Spleen (tissue), 11 donors: Measurements from ENCODE around the gene PACRG. TPM values are rescaled to one million over a fixed set of nuclear protein-coding genes. Genes with fewer than 3 reads are reported as not detected.

ENCODE experiments used
- DNase-seq: peaks from one replicate; pipeline ENCODE4 v3.0.0-alpha.2; 2020
- H3K27ac ChIP-seq, 8 donors: fragments of 200-600 bp; sonication (generic) in 7 of 8; 1 replicate in 4 of 8; 2 replicates in 4 of 8; pipeline versions ENCODE4 v1.5.0 to v1.8.0; 2016 to 2021; ENCODE audit warnings: inconsistent platforms in 4 of 8, mild to moderate bottlenecking in 4 of 8, moderate library complexity in 1 of 8
- H3K27me3 ChIP-seq, 7 donors: fragments of 200-600 bp; sonication (generic) in 6 of 7; replicated peaks in 1 of 7; 1 replicate in 4 of 7; 2 replicates in 3 of 7; pipeline versions ENCODE4 v1.5.0 to v1.8.0; 2016 to 2021; ENCODE audit warnings: inconsistent platforms in 3 of 7, mild to moderate bottlenecking in 1 of 7
- H3K36me3 ChIP-seq, 6 donors: fragments of 200-600 bp; sonication (generic) in 5 of 6; 1 replicate in 4 of 6; 2 replicates in 2 of 6; pipeline versions ENCODE4 v1.5.0 to v1.8.0; 2016 to 2021; ENCODE audit warnings: inconsistent platforms in 2 of 6
- H3K4me1 ChIP-seq, 6 donors: fragments of 200-600 bp; sonication (generic) in 5 of 6; 1 replicate in 3 of 6; 2 replicates in 3 of 6; pipeline versions ENCODE4 v1.5.0 to v1.8.0; 2016 to 2021; ENCODE audit warnings: inconsistent platforms in 3 of 6
- H3K4me3 ChIP-seq, 8 donors: fragments of 200-600 bp; sonication (generic) in 7 of 8; 1 replicate in 4 of 8; 2 replicates in 4 of 8; pipeline versions ENCODE4 v1.5.0 to v1.8.0; 2016 to 2021; ENCODE audit warnings: inconsistent platforms in 4 of 8, mild to moderate bottlenecking in 4 of 8, moderate library complexity in 2 of 8
- H3K9me3 ChIP-seq, 8 donors: fragments of 200-600 bp; sonication (generic) in 7 of 8; 1 replicate in 4 of 8; 2 replicates in 4 of 8; pipeline versions ENCODE4 v1.5.0 to v1.8.0; 2016 to 2021; ENCODE audit warnings: inconsistent platforms in 4 of 8
- POLR2A ChIP-seq, 3 donors: fragments of 450-650 bp; IDR thresholded peaks; one replicate each; pipeline ENCODE4 v1.5.1; 2017; ENCODE audit warnings: antibody characterized with exemption in 3 of 3, mild to moderate bottlenecking in 1 of 3
- POLR2AphosphoS5 ChIP-seq, 3 donors: sonication (generic); formaldehyde crosslinking; IDR thresholded peaks; one replicate each; pipeline ENCODE4 v1.5.1; 2017; ENCODE audit warnings: antibody characterized with exemption in 3 of 3
- WGBS, 5 donors: extraction: QIAGEN DNeasy Blood & Tissue Kit in 3 of 5; methylation state at CpG; one replicate each; pipeline versions ENCODE4 v1.1.5 to v1.1.7; 2013 to 2018; 5-methylcytosine and 5-hydroxymethylcytosine counted together
- intact Hi-C: fragments of 100-400 bp; cut with DNase I; formaldehyde crosslinking; loops from one replicate; pipeline ENCODE4 v1.15.0; 2023; ENCODE audit warnings: low total_unique reads
- polyA plus RNA-seq, 3 donors: library from polyadenylated mRNA; stranded (reverse); fragments of 200-250 nt; gene quantifications; one replicate each; pipeline ENCODE4 v1.2.1, GENCODE V29; 2013
- total RNA-seq, 7 donors: library from RNA; depleted of rRNA in 3 of 7; stranded (reverse); fragments of >200 nt in 3 of 7; fragmentation: NEBNext Ultra II Directional in 4 of 7; extraction: Animal tissue kit (Norgen Biotek cat#: 25700) in 4 of 7; gene quantifications; one replicate each; pipeline versions ENCODE4 v1.1.0 to v1.2.1, GENCODE V29; 2016 to 2021
- TF ChIP-seq, protein P1 (sequence below), 11 experiments: fragments of 200-600 bp in 7 of 11; fragments of 450-650 bp in 4 of 11; sonication (generic) in 4 of 11; IDR thresholded peaks in 8 of 11; conservative IDR thresholded peaks in 3 of 11; 1 replicate in 7 of 11; 2 replicates in 4 of 11; pipeline versions ENCODE4 v1.4.0 to v1.8.0; 2016 to 2021; ENCODE audit warnings: antibody characterized with exemption in 11 of 11, inconsistent platforms in 4 of 11, mild to moderate bottlenecking in 1 of 11
- donor health status: healthy with polysubstance abuse.
- donor health status: DM: no; HTN: no; CAD: no; lungs with moderate emphysema.
- donor health status: DM: no; HTN: no; CAD: no.
- donor health status: Bipolar disorder and iron deficiency.
- donor health status: healthy.
- donor health status: DM: no; HTN: no; CAD: no.
- donor health status: DM: yes; HTN: yes; CAD: no.

Gene PACRG
- total and polyA plus RNA-seq, 10 donors = 0.32 to 2.0 (median 1.0) TPM; not detected in 5

DNA sequence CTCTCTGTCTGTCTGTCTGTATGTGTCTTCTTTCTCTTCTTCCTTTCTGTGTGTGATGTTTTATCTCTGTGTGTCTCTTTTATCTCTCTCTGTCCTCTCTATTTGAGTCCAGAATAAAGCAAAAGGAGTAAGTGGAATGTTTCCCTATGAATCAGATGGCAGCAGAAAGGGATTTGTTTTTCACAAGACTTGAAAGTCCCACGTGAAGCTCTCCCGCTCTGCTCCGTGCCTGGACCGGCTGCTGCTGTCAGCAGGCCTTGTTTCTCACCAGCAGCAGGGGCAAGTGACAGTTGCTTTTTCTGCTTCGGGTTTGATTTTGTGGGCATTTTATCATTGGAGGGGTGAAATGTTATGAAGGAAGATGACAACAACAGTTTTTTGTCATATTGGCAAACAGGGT, 212.7 kb downstream of the PACRG start:
- Histone ChIP-seq H3K4me1 (no peaks in the 10 kb centered on the region), H3K4me3 (no peak overlapping the region), H3K27me3 (no peaks in the 10 kb centered on the region), H3K27ac (no peak overlapping the region), H3K9me3 (peaks cover 0 to 67% (median 34%) of the 10 kb centered on the region in 8 donors), H3K36me3 (no peaks in the 10 kb centered on the region)
- intact Hi-C loops = no loop called here
- DNase-seq = no peak
- TF ChIP-seq POLR2AphosphoS5 (IDR thresholded peaks at IDR 0.05) (no peak), POLR2A (IDR thresholded peaks at IDR 0.05) (no peak)
- TF ChIP-seq, protein P1, sequence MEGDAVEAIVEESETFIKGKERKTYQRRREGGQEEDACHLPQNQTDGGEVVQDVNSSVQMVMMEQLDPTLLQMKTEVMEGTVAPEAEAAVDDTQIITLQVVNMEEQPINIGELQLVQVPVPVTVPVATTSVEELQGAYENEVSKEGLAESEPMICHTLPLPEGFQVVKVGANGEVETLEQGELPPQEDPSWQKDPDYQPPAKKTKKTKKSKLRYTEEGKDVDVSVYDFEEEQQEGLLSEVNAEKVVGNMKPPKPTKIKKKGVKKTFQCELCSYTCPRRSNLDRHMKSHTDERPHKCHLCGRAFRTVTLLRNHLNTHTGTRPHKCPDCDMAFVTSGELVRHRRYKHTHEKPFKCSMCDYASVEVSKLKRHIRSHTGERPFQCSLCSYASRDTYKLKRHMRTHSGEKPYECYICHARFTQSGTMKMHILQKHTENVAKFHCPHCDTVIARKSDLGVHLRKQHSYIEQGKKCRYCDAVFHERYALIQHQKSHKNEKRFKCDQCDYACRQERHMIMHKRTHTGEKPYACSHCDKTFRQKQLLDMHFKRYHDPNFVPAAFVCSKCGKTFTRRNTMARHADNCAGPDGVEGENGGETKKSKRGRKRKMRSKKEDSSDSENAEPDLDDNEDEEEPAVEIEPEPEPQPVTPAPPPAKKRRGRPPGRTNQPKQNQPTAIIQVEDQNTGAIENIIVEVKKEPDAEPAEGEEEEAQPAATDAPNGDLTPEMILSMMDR (IDR thresholded peaks at IDR 0.05 in 8 of 11, conservative IDR thresholded peaks at IDR 0.05 in 3 of 11) = no peak
- 74 to 83% (median 78%) methylated on average over 5 of the region's 5 CpGs for WGBS, 5 donors

DNA sequence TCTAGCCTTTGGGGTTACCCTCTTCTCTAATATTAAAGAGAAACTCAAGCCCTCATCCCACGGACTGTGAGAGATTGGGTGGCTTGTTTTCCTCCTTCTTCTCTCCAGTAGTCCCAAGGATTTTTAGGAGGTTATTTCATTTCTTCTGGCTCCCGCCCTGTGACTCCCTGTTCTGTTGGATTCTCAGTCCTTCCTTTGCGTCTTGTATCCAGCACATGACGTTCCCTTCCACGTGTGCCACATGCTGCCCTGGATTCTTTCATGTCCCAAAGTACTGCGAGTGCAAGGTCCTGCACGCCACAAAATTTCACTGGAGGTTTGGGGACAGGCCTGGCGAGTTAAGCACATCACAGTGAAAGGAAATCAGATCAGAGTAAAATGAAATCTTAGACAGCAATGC, 213.4 kb downstream of the PACRG start:
- WGBS, 5 donors = 67 to 85% (median 78%) methylated on average over 8 of the region's 8 CpGs

DNA sequence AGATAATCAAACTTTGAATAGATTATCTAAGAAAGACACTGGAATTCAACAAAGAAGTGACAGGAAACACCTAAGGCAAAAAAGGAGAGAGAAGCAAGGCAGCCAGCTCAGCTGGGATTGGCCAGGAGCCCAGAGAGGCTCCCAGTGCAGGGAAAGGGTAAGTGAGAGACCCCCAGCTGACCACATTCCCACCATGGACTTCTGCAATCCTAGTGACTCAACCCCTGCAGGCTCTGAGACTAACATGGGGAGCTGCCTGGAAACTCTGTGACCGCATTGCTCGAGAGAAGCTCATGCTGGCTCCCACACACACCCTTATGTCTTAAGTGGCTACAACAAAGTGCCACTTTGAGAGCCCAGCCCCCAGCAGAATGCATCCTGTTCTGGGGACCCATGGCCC, 215.1 kb downstream of the PACRG start:
- DNase-seq = no peak
- intact Hi-C loops = no loop called here
- Histone ChIP-seq H3K36me3 (no peaks in the 10 kb centered on the region), H3K27ac (no peak overlapping the region), H3K4me1 (no peaks in the 10 kb centered on the region), H3K9me3 (peaks cover 0 to 47% (median 25%) of the 10 kb centered on the region in 8 donors), H3K27me3 (no peaks in the 10 kb centered on the region), H3K4me3 (no peak overlapping the region)
- WGBS, 5 donors = 87 to 94% (median 93%) methylated on average over 2 of the region's 2 CpGs
- TF ChIP-seq, protein P1 (IDR thresholded peaks at IDR 0.05 in 8 of 11, conservative IDR thresholded peaks at IDR 0.05 in 3 of 11) = no peak
- TF ChIP-seq POLR2A (IDR thresholded peaks at IDR 0.05) = no peak
- no peak for TF ChIP-seq POLR2AphosphoS5 (IDR thresholded peaks at IDR 0.05)

More for the DNA sequence above, 213.4 kb downstream of the PACRG start:
- no peak for DNase-seq
- Histone ChIP-seq H3K4me3 (no peak overlapping the region), H3K4me1 (no peaks in the 10 kb centered on the region), H3K36me3 (no peaks in the 10 kb centered on the region), H3K9me3 (peaks cover 0 to 62% (median 31%) of the 10 kb centered on the region in 8 donors), H3K27ac (no peak overlapping the region), H3K27me3 (no peaks in the 10 kb centered on the region)
- TF ChIP-seq, protein P1 (IDR thresholded peaks at IDR 0.05 in 8 of 11, conservative IDR thresholded peaks at IDR 0.05 in 3 of 11) = no peak
- no peak for TF ChIP-seq POLR2AphosphoS5 (IDR thresholded peaks at IDR 0.05)
- TF ChIP-seq POLR2A (IDR thresholded peaks at IDR 0.05) = no peak
- intact Hi-C loops = no loop called here

DNA sequence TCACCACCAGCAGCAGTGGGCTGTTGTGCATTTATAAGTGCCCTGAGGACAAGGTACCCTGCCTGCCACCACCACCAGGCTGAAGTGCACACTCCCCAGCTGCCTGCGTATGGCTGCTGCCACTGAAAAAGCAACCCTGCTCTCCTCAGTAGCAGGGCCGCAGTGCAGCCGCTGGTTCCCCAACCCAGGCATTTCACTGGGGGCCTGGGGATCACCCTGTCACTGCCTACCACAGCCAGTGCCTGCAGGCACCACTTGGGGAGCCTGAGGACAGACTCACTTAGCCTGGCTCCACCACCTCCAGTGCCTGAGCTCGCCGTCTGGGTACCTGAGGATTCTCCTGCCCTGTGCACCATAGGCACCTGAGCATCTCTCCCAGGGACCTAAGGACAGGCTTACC, 215.6 kb downstream of the PACRG start:
- no peak for TF ChIP-seq POLR2AphosphoS5 (IDR thresholded peaks at IDR 0.05)
- DNase-seq = no peak
- peaks cover 0 to 42% (median 25%) of the 10 kb centered on the region in 8 donors for H3K9me3 ChIP-seq
- H3K27ac ChIP-seq = no peak overlapping the region
- no peak overlapping the region for H3K4me3 ChIP-seq
- H3K27me3 ChIP-seq = no peaks in the 10 kb centered on the region
- no peaks in the 10 kb centered on the region for H3K4me1 ChIP-seq
- intact Hi-C loops = no loop called here
- no peaks in the 10 kb centered on the region for H3K36me3 ChIP-seq
- 71 to 94% (median 78%) methylated on average over 3 to 5 of the region's 5 CpGs for WGBS, 5 donors
